Measurements from ENCODE around the gene PLPP7. TPM values are rescaled to one million over a fixed set of nuclear protein-coding genes. Genes with fewer than 3 reads are reported as not detected.

Gene PLPP7
- total and polyA plus RNA-seq, 2 donors from 2014 or later = 4.0 to 5.5 TPM

DNA sequence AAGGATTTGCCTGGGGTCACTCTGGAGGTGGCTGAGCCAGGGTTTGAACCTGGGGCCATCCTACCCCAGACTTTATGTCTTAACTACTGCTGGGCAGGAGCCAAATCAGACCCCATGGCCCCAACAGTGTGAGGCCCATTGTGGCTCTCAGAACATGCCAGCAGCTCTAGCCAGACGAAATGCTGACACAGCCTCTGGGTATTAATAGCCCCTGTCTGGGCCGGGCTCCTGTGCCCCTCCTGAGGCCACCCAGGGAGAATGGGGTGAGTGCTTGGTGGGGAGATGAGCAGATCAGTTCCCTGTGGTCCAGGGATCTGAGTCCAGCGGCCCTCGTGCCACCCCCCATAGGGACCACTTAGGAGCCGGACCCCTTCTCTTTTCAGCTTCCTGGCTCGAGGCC is 2.2 kb upstream of the PLPP7 start:
- intact Hi-C loops (cut with DNase I) = no loop called here
- Histone ChIP-seq H3K4me3 (ENCODE audit: low read length in 3 of 3) (no peak overlapping the region), H3K4me1 (ENCODE audit: control insufficient read depth in 2 of 3, insufficient read depth in 2 of 3, low read depth in 1 of 3, low read length in 3 of 3) (peaks cover 0 to 10% (median 0%) of the 10 kb centered on the region in 3 donors), H3K9ac (ENCODE audit: low read length in 3 of 3) (no peak overlapping the region), H3K27ac (ENCODE audit: low read depth in 2 of 2, low read length in 2 of 2) (no peak overlapping the region), H3K36me3 (ENCODE audit: control insufficient read depth in 2 of 3, insufficient read depth in 3 of 3, low read length in 3 of 3) (no peaks in the 10 kb centered on the region), H3K27me3 (ENCODE audit: control insufficient read depth, insufficient read depth, low read length) (peaks cover under 1% of the 10 kb centered on the region), H3K9me3 (ENCODE audit: control insufficient read depth in 2 of 3, insufficient read depth in 1 of 3, low read length in 3 of 3) (no peaks in the 10 kb centered on the region)
- TF ChIP-seq, protein P1, sequence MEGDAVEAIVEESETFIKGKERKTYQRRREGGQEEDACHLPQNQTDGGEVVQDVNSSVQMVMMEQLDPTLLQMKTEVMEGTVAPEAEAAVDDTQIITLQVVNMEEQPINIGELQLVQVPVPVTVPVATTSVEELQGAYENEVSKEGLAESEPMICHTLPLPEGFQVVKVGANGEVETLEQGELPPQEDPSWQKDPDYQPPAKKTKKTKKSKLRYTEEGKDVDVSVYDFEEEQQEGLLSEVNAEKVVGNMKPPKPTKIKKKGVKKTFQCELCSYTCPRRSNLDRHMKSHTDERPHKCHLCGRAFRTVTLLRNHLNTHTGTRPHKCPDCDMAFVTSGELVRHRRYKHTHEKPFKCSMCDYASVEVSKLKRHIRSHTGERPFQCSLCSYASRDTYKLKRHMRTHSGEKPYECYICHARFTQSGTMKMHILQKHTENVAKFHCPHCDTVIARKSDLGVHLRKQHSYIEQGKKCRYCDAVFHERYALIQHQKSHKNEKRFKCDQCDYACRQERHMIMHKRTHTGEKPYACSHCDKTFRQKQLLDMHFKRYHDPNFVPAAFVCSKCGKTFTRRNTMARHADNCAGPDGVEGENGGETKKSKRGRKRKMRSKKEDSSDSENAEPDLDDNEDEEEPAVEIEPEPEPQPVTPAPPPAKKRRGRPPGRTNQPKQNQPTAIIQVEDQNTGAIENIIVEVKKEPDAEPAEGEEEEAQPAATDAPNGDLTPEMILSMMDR (IDR thresholded peaks at IDR 0.05; ENCODE audit: borderline replicate concordance, extremely low read depth, insufficient read depth) = no peak
- DNase-seq (no peak), FAIRE-seq (no peak)

DNA sequence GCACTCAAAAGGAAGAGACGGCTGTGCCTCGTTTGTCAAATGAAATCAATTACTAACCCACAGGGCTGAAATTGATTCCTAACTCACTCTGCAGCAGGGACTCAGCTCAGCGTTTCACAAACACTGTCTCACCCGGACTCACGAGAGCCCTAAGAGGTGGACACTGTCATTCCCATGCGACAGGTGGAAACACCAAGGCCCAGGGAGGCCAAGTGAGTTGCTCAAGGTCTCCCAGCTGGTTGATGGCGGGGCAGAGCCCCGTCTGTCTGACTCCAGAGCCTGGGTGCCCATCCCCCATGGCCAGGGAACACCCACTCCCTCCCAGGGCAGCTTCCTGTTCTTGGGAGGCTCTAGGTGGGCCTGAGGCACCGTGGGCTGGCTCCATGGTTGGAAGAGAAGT is 1.3 kb upstream of the PLPP7 start:
- intact Hi-C loops (cut with DNase I) = no loop called here
- TF ChIP-seq, protein P1 (IDR thresholded peaks at IDR 0.05; ENCODE audit: borderline replicate concordance, extremely low read depth, insufficient read depth) = no peak
- no peak overlapping the region for H3K9ac ChIP-seq (ENCODE audit: low read length in 3 of 3)

DNA sequence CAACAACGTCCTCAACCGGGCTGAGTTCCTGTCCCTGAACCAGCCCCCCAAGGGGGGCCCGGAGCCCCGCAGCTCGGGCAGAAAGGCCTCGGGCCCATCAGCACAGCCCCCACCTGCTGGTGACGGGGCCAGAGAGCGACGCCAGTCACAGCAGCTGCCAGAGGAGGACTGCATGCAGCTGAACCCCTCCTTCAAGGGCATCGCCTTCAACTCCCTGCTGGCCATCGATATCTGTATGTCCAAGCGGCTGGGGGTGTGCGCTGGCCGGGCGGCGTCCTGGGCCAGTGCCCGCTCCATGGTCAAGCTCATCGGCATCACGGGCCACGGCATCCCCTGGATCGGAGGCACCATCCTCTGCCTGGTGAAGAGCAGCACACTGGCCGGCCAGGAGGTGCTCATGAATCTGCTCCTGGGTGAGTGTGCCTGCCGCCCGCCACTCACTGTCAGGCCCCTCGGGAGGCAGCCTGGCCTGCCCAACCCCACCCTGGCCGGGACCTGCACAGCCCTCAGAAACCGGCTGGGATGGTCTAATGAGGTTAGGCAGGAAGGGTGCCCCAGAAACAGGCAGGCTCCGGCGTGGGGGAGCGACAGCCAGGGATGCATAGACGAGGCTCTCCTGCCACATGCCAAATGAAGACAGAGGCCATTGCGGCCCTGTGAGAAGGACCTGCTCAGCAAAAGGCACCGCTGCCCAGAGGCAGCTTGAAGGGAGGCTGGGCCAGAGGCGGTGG is 678 bp downstream of the PLPP7 start:
- peak overlapping the region in 2 of 3 donors; percentile 72 to 77 for H3K9ac ChIP-seq (ENCODE audit: low read length in 3 of 3)
- peaks cover 0 to 9% (median 0%) of the 10 kb centered on the region in 3 donors for H3K4me1 ChIP-seq (ENCODE audit: control insufficient read depth in 2 of 3, insufficient read depth in 2 of 3, low read depth in 1 of 3, low read length in 3 of 3)
- TF ChIP-seq, protein P1 (IDR thresholded peaks at IDR 0.05; ENCODE audit: borderline replicate concordance, extremely low read depth, insufficient read depth) = no peak
- no peaks in the 10 kb centered on the region for H3K27me3 ChIP-seq (ENCODE audit: control insufficient read depth, insufficient read depth, low read length)
- FAIRE-seq (no peak), DNase-seq (no peak)
- no peaks in the 10 kb centered on the region for H3K9me3 ChIP-seq (ENCODE audit: control insufficient read depth in 2 of 3, insufficient read depth in 1 of 3, low read length in 3 of 3)
- intact Hi-C loops (cut with DNase I) = no loop called here
- H3K27ac ChIP-seq (ENCODE audit: low read depth in 2 of 2, low read length in 2 of 2) = no peak overlapping the region
- no peaks in the 10 kb centered on the region for H3K36me3 ChIP-seq (ENCODE audit: control insufficient read depth in 2 of 3, insufficient read depth in 3 of 3, low read length in 3 of 3)
- peak overlapping the region in 2 of 3 donors; percentile 5 to 68 for H3K4me3 ChIP-seq (ENCODE audit: low read length in 3 of 3)

More for the DNA sequence above, 1.3 kb upstream of the PLPP7 start:
- Histone ChIP-seq H3K27ac (ENCODE audit: low read depth in 2 of 2, low read length in 2 of 2) (no peak overlapping the region), H3K9me3 (ENCODE audit: control insufficient read depth in 2 of 3, insufficient read depth in 1 of 3, low read length in 3 of 3) (no peaks in the 10 kb centered on the region), H3K36me3 (ENCODE audit: control insufficient read depth in 2 of 3, insufficient read depth in 3 of 3, low read length in 3 of 3) (no peaks in the 10 kb centered on the region), H3K4me3 (ENCODE audit: low read length in 3 of 3) (no peak overlapping the region), H3K27me3 (ENCODE audit: control insufficient read depth, insufficient read depth, low read length) (no peaks in the 10 kb centered on the region), H3K4me1 (ENCODE audit: control insufficient read depth in 2 of 3, insufficient read depth in 2 of 3, low read depth in 1 of 3, low read length in 3 of 3) (peaks cover 0 to 9% (median 0%) of the 10 kb centered on the region in 3 donors)
- no peak for DNase-seq
- FAIRE-seq = no peak
